IMR-90 (cell line): ENCODE data around the gene CDK6. TPM values are rescaled to one million over a fixed set of nuclear protein-coding genes. Genes with fewer than 3 reads are reported as not detected.
A peak's percentile ranks its signal among the peaks of the same experiment; 100 is the strongest.

Experiments
- ATAC-seq: fragments of 200-7000 bp; cut with Tn5 transposase; 2 replicates; pipeline ENCODE4 v1.9.1; 2020; ENCODE audit warnings: low read depth, mild to moderate bottlenecking, moderate library complexity
- BruUV-seq: library from RNA; stranded (reverse); fragments of 400-500 nt; replicated peaks from 2 replicates; lab custom pipeline; 2021; lab: Mats Ljungman, UMichigan
- CTCF ChIA-PET: fragments of 300-600 bp; formaldehyde crosslinking; extraction: SDS; loops from one replicate; lab custom pipeline; 2021; ENCODE audit warnings: antibody characterized with exemption; lab: Yijun Ruan, JAX
- POLR2A ChIA-PET: fragments of 300-600 bp; sonication (Branson Sonifier 250); formaldehyde crosslinking; loops from one replicate; lab custom pipeline; 2022; ENCODE audit warnings: antibody characterized with exemption; ENCODE audit not compliant: unreplicated experiment; lab: Charles Lee
- DNase-seq: peaks from one replicate; pipeline ENCODE4 v3.0.0; 2013
- H2AFZ ChIP-seq: replicated peaks from 2 replicates; pipeline ENCODE3; 2013; ENCODE audit warnings: low read length, mild to moderate bottlenecking; ENCODE audit not compliant: poor library complexity
- H2AK5ac ChIP-seq: 2 replicates; pipeline ENCODE4 v1.6.1; 2013; ENCODE audit warnings: low read depth, low read length, inconsistent platforms
- H2AK9ac ChIP-seq: replicated peaks from 2 replicates; pipeline ENCODE3; 2013; ENCODE audit warnings: mild to moderate bottlenecking, low read depth, low read length, moderate library complexity; ENCODE audit not compliant: poor library complexity
- H2BK120ac ChIP-seq: 2 replicates; pipeline ENCODE4 v1.6.1; 2013; ENCODE audit warnings: low read depth, low read length, inconsistent platforms
- H2BK15ac ChIP-seq: 3 replicates; pipeline ENCODE4 v1.6.1; 2013; ENCODE audit warnings: low read depth, low read length, inconsistent platforms
- H2BK20ac ChIP-seq: 2 replicates; pipeline ENCODE4 v1.6.1; 2013; ENCODE audit warnings: low read depth, mild to moderate bottlenecking, inconsistent platforms, low read length, moderate library complexity
- H2BK5ac ChIP-seq: 2 replicates; pipeline ENCODE4 v1.6.1; 2013; ENCODE audit warnings: mild to moderate bottlenecking, low read depth, low read length, inconsistent platforms; ENCODE audit not compliant: poor library complexity, severe bottlenecking
- H3K14ac ChIP-seq: replicated peaks from 2 replicates; pipeline ENCODE4 v1.6.1; 2013; ENCODE audit warnings: low read depth, low read length, inconsistent platforms
- H3K18ac ChIP-seq: 2 replicates; pipeline ENCODE4 v1.6.1; 2013; ENCODE audit warnings: low read depth, low read length, control low read depth
- H3K23ac ChIP-seq: 2 replicates; pipeline ENCODE4 v1.6.1; 2013; ENCODE audit warnings: low read depth, low read length, inconsistent platforms
- H3K27ac ChIP-seq: 2 replicates; pipeline ENCODE4 v1.5.1; 2013; ENCODE audit warnings: mild to moderate bottlenecking, control low read depth, low read length; ENCODE audit not compliant: insufficient read depth
- H3K27me3 ChIP-seq: 2 replicates; pipeline ENCODE4 v1.6.1; 2013; ENCODE audit warnings: low read length; ENCODE audit not compliant: control insufficient read depth, insufficient read depth
- H3K36me3 ChIP-seq: 2 replicates; pipeline ENCODE4 v1.6.1; 2013; ENCODE audit warnings: low read length, mixed read lengths; ENCODE audit not compliant: control insufficient read depth, insufficient read depth
- H3K4ac ChIP-seq: 2 replicates; pipeline ENCODE4 v1.6.1; 2013; ENCODE audit warnings: low read depth, low read length, inconsistent platforms
- H3K4me1 ChIP-seq: 2 replicates; pipeline ENCODE4 v1.6.1; 2013; ENCODE audit warnings: low read length, mixed read lengths; ENCODE audit not compliant: control insufficient read depth, insufficient read depth
- H3K4me2 ChIP-seq: 2 replicates; pipeline ENCODE4 v1.6.1; 2013; ENCODE audit warnings: low read depth, mild to moderate bottlenecking, control low read depth, low read length, moderate library complexity
- H3K4me3 ChIP-seq: 2 replicates; pipeline ENCODE4 v1.5.1; 2013; ENCODE audit warnings: low read depth, mild to moderate bottlenecking, control low read depth, low read length, moderate library complexity; ENCODE audit not compliant: insufficient read depth
- H3K56ac ChIP-seq: 2 replicates; pipeline ENCODE4 v1.6.1; 2013; ENCODE audit warnings: low read length, inconsistent platforms; ENCODE audit not compliant: insufficient read depth; ENCODE audit errors: extremely low read depth
- H3K79me1 ChIP-seq, 2 experiments: 2 replicates each; pipeline ENCODE4 v1.6.1; 2013; ENCODE audit warnings: low read length in 2 of 2, inconsistent platforms in 1 of 2, low read depth in 1 of 2
- H3K9ac ChIP-seq: 2 replicates; pipeline ENCODE4 v1.6.1; 2013; ENCODE audit warnings: low read depth, low read length, control low read depth
- H3K9me1 ChIP-seq: 2 replicates; pipeline ENCODE4 v1.6.1; 2013; ENCODE audit warnings: low read length, inconsistent platforms; ENCODE audit not compliant: insufficient read depth
- H3K9me3 ChIP-seq: 2 replicates; pipeline ENCODE4 v1.6.1; 2013; ENCODE audit warnings: low read length; ENCODE audit not compliant: control insufficient read depth, insufficient read depth
- H4K20me1 ChIP-seq: 2 replicates; pipeline ENCODE4 v1.6.1; 2013; ENCODE audit warnings: low read length, inconsistent platforms; ENCODE audit not compliant: insufficient read depth
- H4K5ac ChIP-seq: 2 replicates; pipeline ENCODE4 v1.6.1; 2013; ENCODE audit warnings: mild to moderate bottlenecking, low read depth, low read length, control low read depth
- H4K8ac ChIP-seq, 2 experiments: 2 replicates each; pipeline ENCODE4 v1.6.1; 2013; ENCODE audit warnings: low read depth in 2 of 2, low read length in 2 of 2, control low read depth in 1 of 2, inconsistent platforms in 1 of 2
- H4K91ac ChIP-seq: 2 replicates; pipeline ENCODE4 v1.6.1; 2013; ENCODE audit warnings: low read depth, low read length, inconsistent platforms; ENCODE audit not compliant: insufficient read depth
- BHLHE40 ChIP-seq: fragments of 150-350 bp; IDR thresholded peaks from 2 replicates; pipeline ENCODE4 v1.6.1; 2016; ENCODE audit warnings: mild to moderate bottlenecking, low read depth, low read length
- CEBPB ChIP-seq: IDR thresholded peaks from 2 replicates; pipeline ENCODE4 v1.6.1; 2012; ENCODE audit warnings: low read depth, low read length, improper control_type of control experiment
- CHD1 ChIP-seq: IDR thresholded peaks from 2 replicates; pipeline ENCODE4 v1.6.1; 2012; ENCODE audit warnings: low read depth, low read length, improper control_type of control experiment
- CTCF ChIP-seq: conservative IDR thresholded peaks from 2 replicates; pipeline ENCODE4 v1.5.1; 2012; ENCODE audit warnings: mild to moderate bottlenecking, low read depth, low read length, improper control_type of control experiment
- ELK1 ChIP-seq: fragments of 150-350 bp; IDR thresholded peaks from 2 replicates; pipeline ENCODE4 v1.6.1; 2016; ENCODE audit warnings: low read depth, mild to moderate bottlenecking, low read length, moderate library complexity, borderline replicate concordance
- FOS ChIP-seq: fragments of 150-350 bp; IDR thresholded peaks from 2 replicates; pipeline ENCODE4 v1.6.1; 2016; ENCODE audit warnings: low read depth, low read length
- MAFK ChIP-seq: IDR thresholded peaks from 2 replicates; pipeline ENCODE4 v1.6.1; 2012; ENCODE audit warnings: low read depth, low read length, improper control_type of control experiment
- MAZ ChIP-seq: IDR thresholded peaks from 2 replicates; pipeline ENCODE4 v1.6.1; 2012; ENCODE audit warnings: low read depth, mild to moderate bottlenecking, low read length, improper control_type of control experiment, moderate library complexity, borderline replicate concordance
- MXI1 ChIP-seq: IDR thresholded peaks from 2 replicates; pipeline ENCODE4 v1.6.1; 2012; ENCODE audit warnings: low read depth, mild to moderate bottlenecking, low read length, moderate library complexity, borderline replicate concordance
- NFE2L2 ChIP-seq: fragments of 150-350 bp; IDR thresholded peaks from 2 replicates; pipeline ENCODE4 v1.6.1; 2016; ENCODE audit warnings: low read depth, mild to moderate bottlenecking, low read length
- POLR2A ChIP-seq: IDR thresholded peaks from 2 replicates; pipeline ENCODE4 v1.6.1; 2012; ENCODE audit warnings: mild to moderate bottlenecking, low read depth, low read length
- RAD21 ChIP-seq: IDR thresholded peaks from 2 replicates; pipeline ENCODE4 v1.6.1; 2012; ENCODE audit warnings: low read length, improper control_type of control experiment
- RCOR1 ChIP-seq: IDR thresholded peaks from 2 replicates; pipeline ENCODE4 v1.6.1; 2012; ENCODE audit warnings: mild to moderate bottlenecking, low read length, improper control_type of control experiment; ENCODE audit not compliant: insufficient replicate concordance
- RFX5 ChIP-seq: IDR thresholded peaks from 2 replicates; pipeline ENCODE4 v1.8.0; 2012; ENCODE audit warnings: low read depth, mild to moderate bottlenecking, low read length, moderate library complexity
- SMC3 ChIP-seq: fragments of 150-350 bp; IDR thresholded peaks from 2 replicates; pipeline ENCODE4 v1.6.1; 2016; ENCODE audit warnings: low read depth, mild to moderate bottlenecking, antibody characterized with exemption, low read length, moderate library complexity
- USF2 ChIP-seq: fragments of 150-350 bp; IDR thresholded peaks from 2 replicates; pipeline ENCODE4 v1.6.1; 2017; ENCODE audit warnings: mild to moderate bottlenecking, antibody characterized with exemption, low read length, low read depth
- WGBS, 2 experiments: methylation state at CpG; one replicate each; pipeline versions ENCODE4 v1.1.5 to v1.1.7; 2013; ENCODE audit warnings: missing lambda C conversion rate in 2 of 2; ENCODE audit not compliant: insufficient read length in 1 of 2; ENCODE audit errors: extremely low coverage in 2 of 2; 5-methylcytosine and 5-hydroxymethylcytosine counted together
- dilution Hi-C: fragments of 300-500 bp; cut with HindIII; formaldehyde crosslinking; loops from one replicate; pipeline ENCODE4 v1.14.3; 2018; ENCODE audit warnings: low sequenced_read_pairs; ENCODE audit not compliant: unreplicated experiment
- in situ Hi-C: fragments of 300-500 bp; cut with MboI; formaldehyde crosslinking; loops from 3 replicates; pipeline ENCODE4 v1.14.3; 2019; ENCODE audit warnings: low sequenced_read_pairs, inconsistent platforms, mixed read lengths
- intact Hi-C: fragments of 100-400 bp; cut with micrococcal nuclease; formaldehyde crosslinking; loops from 2 replicates; pipeline ENCODE4 v1.10.0; 2022
- polyA plus RNA-seq, 3 experiments: library from polyadenylated mRNA; depleted of rRNA; stranded (reverse); fragments of >200 nt; gene quantifications; 2 replicates each; pipeline ENCODE4 v1.2.3, GENCODE V29; 2012; ENCODE audit warnings: low replicate concordance in 1 of 3
- total RNA-seq: library from RNA; depleted of rRNA; stranded (reverse); fragments of >200 nt; gene quantifications from 2 replicates; pipeline ENCODE4 v1.2.3, GENCODE V29; 2012

The CDK6 gene
- total and polyA plus RNA-seq, 2 of the 4 experiments (the other 2 are of a cell fraction): 21.5 to 195 TPM

- Histone ChIP-seq H3K27me3 (no peaks in the 10 kb centered on the region), H3K4me1 (peaks cover 3% of the 10 kb centered on the region; the same call in 1 of the 2 replicates), H2BK5ac (no peak overlapping the region), H4K91ac (no peak overlapping the region), H4K5ac (no peak overlapping the region), H3K14ac (no peak overlapping the region), H3K9ac (no peak overlapping the region), H3K9me1 (peaks cover 6% of the 10 kb centered on the region), H4K8ac (0 out of 4 replicates have a peak overlapping the region, but pooled peaks of 1 of the 2 experiments have one; percentile 0), H2AK5ac (no peak overlapping the region), H3K4me2 (no peak overlapping the region), H2AK9ac (no peak overlapping the region), H2BK20ac (no peak overlapping the region), H3K4me3 (no peak overlapping the region), H3K27ac (no peak overlapping the region), H2BK15ac (no peak overlapping the region), H3K4ac (no peak overlapping the region), H4K20me1 (no peaks in the 10 kb centered on the region), H3K9me3 (no peaks in the 10 kb centered on the region), H2AFZ (no peak overlapping the region), H3K23ac (no peak overlapping the region), H3K79me1 (peaks cover 6 to 12% of the 10 kb centered on the region in 2 experiments), H3K18ac (no peak overlapping the region), H2BK120ac (no peak overlapping the region), H3K36me3 (peaks cover 11% of the 10 kb centered on the region), H3K56ac (no peak overlapping the region)
- intact Hi-C loops (no loop called here), dilution Hi-C loops (no loop called here), in situ Hi-C loops (no loop called here)
- no TSS peak for BruUV-seq
- TF ChIP-seq FOS (no peak), RAD21 (no peak), BHLHE40 (no peak), NFE2L2 (no peak), MAFK (no peak), USF2 (no peak), POLR2A (no peak), CHD1 (no peak), RFX5 (no peak), CEBPB (no peak), MAZ (no peak), SMC3 (no peak), CTCF (no peak), RCOR1 (no peak), MXI1 (no peak), ELK1 (no peak)
- ChIA-PET CTCF (interaction anchor here (1.1 kb wide), 1 partner anchor 9 kb away, joined by 4 read pairs; no protein-coding TSS in a partner anchor), POLR2A (no interaction called here)
- no peak for DNase-seq
- ATAC-seq: no peak
- no CpG with 5 or more reads among the region's 1 CpG for WGBS, 2 experiments
Measured at GRCh38 chr7:92603089-92603445, 233.3 kb downstream of the CDK6 start.
